Spleen (tissue), 7 donors: ENCODE data around the gene RPEL1.

ENCODE experiments used
- POLR2A ChIP-seq, 3 donors: fragments of 450-650 bp; IDR thresholded peaks; one replicate each; pipeline ENCODE4 v1.5.1; 2017; ENCODE audit warnings: antibody characterized with exemption in 3 of 3, mild to moderate bottlenecking in 1 of 3
- TF ChIP-seq, protein P1 (sequence below), 11 experiments: fragments of 200-600 bp in 7 of 11; fragments of 450-650 bp in 4 of 11; sonication (generic) in 4 of 11; IDR thresholded peaks in 8 of 11; conservative IDR thresholded peaks in 3 of 11; 1 replicate in 7 of 11; 2 replicates in 4 of 11; pipeline versions ENCODE4 v1.4.0 to v1.8.0; 2016 to 2021; ENCODE audit warnings: antibody characterized with exemption in 11 of 11, inconsistent platforms in 4 of 11, mild to moderate bottlenecking in 1 of 11
- donor health status: DM: no; HTN: no; CAD: no; lungs with moderate emphysema.
- donor health status: DM: no; HTN: no; CAD: no.
- donor health status: DM: no; HTN: no; CAD: no.

DNA sequence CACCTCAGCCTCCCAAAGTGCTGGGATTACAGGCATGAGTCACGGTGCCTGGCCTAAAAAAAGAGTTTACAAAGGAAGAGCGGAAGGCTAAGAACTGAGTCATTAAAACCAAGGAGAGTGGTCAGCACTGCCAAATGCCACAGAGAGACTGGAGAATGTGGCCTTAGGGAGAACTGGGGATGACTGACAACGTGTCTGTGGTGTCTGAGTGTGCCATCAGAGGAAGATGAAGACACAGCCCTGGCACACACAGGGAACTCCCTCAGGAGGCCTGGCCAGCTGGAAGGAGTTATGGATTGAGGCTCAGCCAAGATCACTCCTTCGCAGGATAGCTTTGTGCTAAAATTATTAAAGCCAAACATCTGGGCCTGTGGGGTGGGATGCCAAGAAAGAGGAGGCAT is 27.4 kb downstream of the RPEL1 start:
- TF ChIP-seq, protein P1, sequence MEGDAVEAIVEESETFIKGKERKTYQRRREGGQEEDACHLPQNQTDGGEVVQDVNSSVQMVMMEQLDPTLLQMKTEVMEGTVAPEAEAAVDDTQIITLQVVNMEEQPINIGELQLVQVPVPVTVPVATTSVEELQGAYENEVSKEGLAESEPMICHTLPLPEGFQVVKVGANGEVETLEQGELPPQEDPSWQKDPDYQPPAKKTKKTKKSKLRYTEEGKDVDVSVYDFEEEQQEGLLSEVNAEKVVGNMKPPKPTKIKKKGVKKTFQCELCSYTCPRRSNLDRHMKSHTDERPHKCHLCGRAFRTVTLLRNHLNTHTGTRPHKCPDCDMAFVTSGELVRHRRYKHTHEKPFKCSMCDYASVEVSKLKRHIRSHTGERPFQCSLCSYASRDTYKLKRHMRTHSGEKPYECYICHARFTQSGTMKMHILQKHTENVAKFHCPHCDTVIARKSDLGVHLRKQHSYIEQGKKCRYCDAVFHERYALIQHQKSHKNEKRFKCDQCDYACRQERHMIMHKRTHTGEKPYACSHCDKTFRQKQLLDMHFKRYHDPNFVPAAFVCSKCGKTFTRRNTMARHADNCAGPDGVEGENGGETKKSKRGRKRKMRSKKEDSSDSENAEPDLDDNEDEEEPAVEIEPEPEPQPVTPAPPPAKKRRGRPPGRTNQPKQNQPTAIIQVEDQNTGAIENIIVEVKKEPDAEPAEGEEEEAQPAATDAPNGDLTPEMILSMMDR (IDR thresholded peaks at IDR 0.05 in 8 of 11, conservative IDR thresholded peaks at IDR 0.05 in 3 of 11): no peak
- no peak for TF ChIP-seq POLR2A (IDR thresholded peaks at IDR 0.05)
